Adrenal gland (tissue), 12 donors: ENCODE results near the gene ADIPOR2. TPM values are rescaled to one million over a fixed set of nuclear protein-coding genes. Genes with fewer than 3 reads are reported as not detected.

Source experiments
- DNase-seq, 7 donors: peaks; one replicate each; pipeline ENCODE4 v3.0.0-alpha.2; 2019 to 2020
- H3K27ac ChIP-seq, 5 donors: fragments of 200-600 bp; sonication (generic) in 4 of 5; 1 replicate in 3 of 5; 2 replicates in 2 of 5; pipeline versions ENCODE4 v1.5.1 to v1.8.0; 2016 to 2020; ENCODE audit warnings: mild to moderate bottlenecking in 1 of 5
- H3K27me3 ChIP-seq: fragments of 200-600 bp; 2 replicates; pipeline ENCODE4 v1.8.0; 2021
- H3K36me3 ChIP-seq, 2 donors: fragments of 200-600 bp; replicated peaks in 1 of 2; 1 replicate in 1 of 2; 2 replicates in 1 of 2; pipeline versions ENCODE4 v1.5.1 to v1.8.0; 2018 to 2022
- H3K4me1 ChIP-seq, 2 donors: fragments of 200-600 bp; replicated peaks in 1 of 2; 1 replicate in 1 of 2; 2 replicates in 1 of 2; pipeline versions ENCODE4 v1.5.1 to v1.8.0; 2018 to 2021
- H3K4me3 ChIP-seq, 4 donors: fragments of 200-600 bp; sonication (generic) in 3 of 4; one replicate each; pipeline ENCODE4 v1.5.1; 2016 to 2018
- H3K9me3 ChIP-seq, 3 donors: fragments of 200-600 bp; sonication (generic) in 1 of 3; replicated peaks in 1 of 3; 1 replicate in 2 of 3; 2 replicates in 1 of 3; pipeline versions ENCODE4 v1.5.1 to v1.8.0; 2016 to 2021
- POLR2A ChIP-seq, 2 donors: fragments of 450-650 bp; IDR thresholded peaks; one replicate each; pipeline ENCODE4 v1.6.1; 2017; ENCODE audit warnings: antibody characterized with exemption in 2 of 2, mild to moderate bottlenecking in 2 of 2, moderate library complexity in 1 of 2
- WGBS, 4 donors: extraction: QIAGEN DNeasy Blood & Tissue Kit in 2 of 4; methylation state at CpG; one replicate each; pipeline versions ENCODE4 v1.1.5 to v1.1.7; 2013 to 2017; 5-methylcytosine and 5-hydroxymethylcytosine counted together
- intact Hi-C, 2 donors: fragments of 100-400 bp; cut with DNase I; formaldehyde crosslinking; loops; one replicate each; pipeline versions ENCODE4 v1.14.1 to v1.15.0; 2022 to 2023
- polyA plus RNA-seq, 3 donors: library from polyadenylated mRNA; stranded (reverse); fragments of 200-250 nt in 2 of 3; fragments of 350-450 nt in 1 of 3; fragmentation: Illumina TruSeq in 1 of 3; extraction: RNeasy Lipid Tissue Mini Kit (QIAGEN cat#74804) in 1 of 3; gene quantifications; one replicate each; pipeline ENCODE4 v1.2.3, GENCODE V29; 2013 to 2014
- total RNA-seq, 9 donors: library from RNA; depleted of rRNA in 4 of 9; stranded (reverse); fragments of >200 nt in 4 of 9; fragments of 120-200 nt in 1 of 9; fragmentation: NEBNext Ultra II Directional in 1 of 9; extraction: Animal tissue kit (Norgen Biotek cat#: 25700) in 1 of 9; gene quantifications; one replicate each; pipeline versions ENCODE4 v1.1.0 to v1.2.4, GENCODE V29; 2013 to 2023
- TF ChIP-seq, protein P1 (sequence below), 6 experiments: fragments of 450-650 bp in 4 of 6; fragments of 200-600 bp in 2 of 6; sonication (generic) in 1 of 6; IDR thresholded peaks; 1 replicate in 5 of 6; 2 replicates in 1 of 6; pipeline versions ENCODE4 v1.5.1 to v1.8.0; 2016 to 2021; ENCODE audit warnings: antibody characterized with exemption in 6 of 6, mild to moderate bottlenecking in 2 of 6, moderate library complexity in 1 of 6
- donor health status: healthy with polysubstance abuse.
- donor health status: Bipolar disorder and iron deficiency.
- donor health status: DM: yes; HTN: yes; CAD: no.
- donor health status: DM: no; HTN: no; CAD: no.
- donor health status: DM: no; HTN: no; CAD: no.
- donor health status: DM: yes; HTN: yes; CAD: no.

The ADIPOR2 gene
- total and polyA plus RNA-seq, 12 donors, result 46.2 to 214 (median 98.6) TPM

DNA sequence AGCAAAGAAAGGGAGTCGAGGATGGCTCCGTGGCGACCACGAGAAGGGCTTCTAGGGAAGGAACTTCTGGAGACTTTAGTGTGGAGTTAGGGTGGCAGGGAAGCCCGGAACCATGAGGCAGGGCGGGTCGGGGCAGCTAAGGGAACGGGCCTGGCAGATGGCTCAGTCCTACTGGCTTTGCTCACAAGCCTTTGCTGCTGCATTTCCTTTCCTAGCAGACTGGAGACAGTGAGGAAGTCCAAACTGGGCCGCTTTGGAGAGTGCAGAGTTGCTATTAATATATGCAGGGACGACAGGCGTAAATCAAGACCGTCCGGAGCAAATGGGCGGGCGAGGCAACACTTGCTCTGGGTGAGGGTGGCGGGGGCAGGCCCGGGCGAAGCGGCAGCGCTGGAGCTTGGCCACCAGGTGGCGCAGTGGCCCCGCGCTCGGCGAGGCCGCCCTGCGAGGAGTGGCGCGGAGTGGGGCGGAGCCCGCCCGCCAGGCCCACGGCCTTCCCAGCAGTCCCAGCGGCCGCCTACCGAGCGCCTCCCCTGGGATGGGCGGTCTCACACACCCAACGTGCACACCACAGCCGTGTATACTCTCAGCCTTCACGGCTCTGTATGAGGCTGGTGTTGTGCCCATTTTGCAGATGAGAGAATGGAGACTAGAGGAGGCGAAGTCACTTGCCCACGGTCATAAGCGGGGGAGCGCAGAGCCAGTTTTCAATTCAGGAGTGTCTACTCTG, 105.1 kb downstream of the ADIPOR2 start:
- Histone ChIP-seq H3K4me1 (peaks cover 11 to 18% of the 10 kb centered on the region in 2 donors), H3K27ac (peak overlapping the region in 4 of 5 donors; percentile 70 to 84 (median 77)), H3K36me3 (no peaks in the 10 kb centered on the region), H3K9me3 (no peaks in the 10 kb centered on the region), H3K27me3 (no peaks in the 10 kb centered on the region), H3K4me3 (peak overlapping the region in 2 of 4 donors; percentile 29 to 76)
- WGBS, 4 donors, result 4 to 13% (median 6%) methylated on average over 10 to 45 of the region's 45 CpGs
- peak; percentile 93 to 96 (median 93) for DNase-seq
- TF ChIP-seq POLR2A (IDR thresholded peaks at IDR 0.05), result peak; percentile 7 to 54
- TF ChIP-seq, protein P1, sequence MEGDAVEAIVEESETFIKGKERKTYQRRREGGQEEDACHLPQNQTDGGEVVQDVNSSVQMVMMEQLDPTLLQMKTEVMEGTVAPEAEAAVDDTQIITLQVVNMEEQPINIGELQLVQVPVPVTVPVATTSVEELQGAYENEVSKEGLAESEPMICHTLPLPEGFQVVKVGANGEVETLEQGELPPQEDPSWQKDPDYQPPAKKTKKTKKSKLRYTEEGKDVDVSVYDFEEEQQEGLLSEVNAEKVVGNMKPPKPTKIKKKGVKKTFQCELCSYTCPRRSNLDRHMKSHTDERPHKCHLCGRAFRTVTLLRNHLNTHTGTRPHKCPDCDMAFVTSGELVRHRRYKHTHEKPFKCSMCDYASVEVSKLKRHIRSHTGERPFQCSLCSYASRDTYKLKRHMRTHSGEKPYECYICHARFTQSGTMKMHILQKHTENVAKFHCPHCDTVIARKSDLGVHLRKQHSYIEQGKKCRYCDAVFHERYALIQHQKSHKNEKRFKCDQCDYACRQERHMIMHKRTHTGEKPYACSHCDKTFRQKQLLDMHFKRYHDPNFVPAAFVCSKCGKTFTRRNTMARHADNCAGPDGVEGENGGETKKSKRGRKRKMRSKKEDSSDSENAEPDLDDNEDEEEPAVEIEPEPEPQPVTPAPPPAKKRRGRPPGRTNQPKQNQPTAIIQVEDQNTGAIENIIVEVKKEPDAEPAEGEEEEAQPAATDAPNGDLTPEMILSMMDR (IDR thresholded peaks at IDR 0.05), result peak; percentile 60 to 100 (median 90)
- intact Hi-C loops, result loop anchor here (2.0 to 10.0 kb wide), 5 partner anchors 143 to 789 kb away; no protein-coding TSS in a partner anchor

DNA sequence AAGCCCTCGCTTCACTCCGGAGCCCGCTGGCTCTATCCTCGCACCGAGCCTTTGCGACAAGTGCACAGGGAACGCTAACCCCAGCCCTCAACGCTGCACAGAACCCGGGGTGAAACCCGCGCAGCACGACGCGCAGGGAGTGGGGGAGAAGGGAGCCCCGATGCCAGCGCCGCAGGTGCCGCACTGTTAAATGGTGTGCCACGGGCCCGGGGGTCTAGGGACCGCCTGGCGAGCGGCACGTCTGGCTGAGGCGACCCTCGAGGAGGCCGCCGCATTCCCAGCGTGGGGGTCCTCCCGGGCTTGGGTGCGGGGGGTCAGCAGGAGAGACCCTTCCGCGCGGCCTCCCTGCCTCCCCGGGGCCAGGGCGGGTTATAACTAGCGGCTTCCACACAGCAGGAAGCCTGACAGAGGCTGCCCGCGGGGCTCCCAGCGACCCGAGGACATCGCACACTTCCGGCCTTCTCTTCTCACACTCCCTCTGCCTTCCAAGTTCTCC, 105.7 kb downstream of the ADIPOR2 start:
- no peaks in the 10 kb centered on the region for H3K9me3 ChIP-seq
- peaks cover 11 to 18% of the 10 kb centered on the region in 2 donors for H3K4me1 ChIP-seq
- peak overlapping the region in 2 of 4 donors; percentile 29 to 76 for H3K4me3 ChIP-seq
- 3 to 4% (median 3%) methylated on average over 16 to 43 of the region's 43 CpGs; no CpG with 5 or more reads in 1 of the 4 donors for WGBS, 4 donors
- peak overlapping the region in 4 of 5 donors; percentile 70 to 84 (median 77) for H3K27ac ChIP-seq
- intact Hi-C loops, result loop anchor here (2.0 to 10.0 kb wide), 5 partner anchors 142 to 788 kb away; no protein-coding TSS in a partner anchor
- DNase-seq, result peak in 3 of 7 donors; percentile 35 to 60 (median 50)
- TF ChIP-seq POLR2A (IDR thresholded peaks at IDR 0.05), result peak in 1 of 2 donors; percentile 1
- TF ChIP-seq, protein P1 (IDR thresholded peaks at IDR 0.05), result no peak
- no peaks in the 10 kb centered on the region for H3K27me3 ChIP-seq
- no peaks in the 10 kb centered on the region for H3K36me3 ChIP-seq

DNA sequence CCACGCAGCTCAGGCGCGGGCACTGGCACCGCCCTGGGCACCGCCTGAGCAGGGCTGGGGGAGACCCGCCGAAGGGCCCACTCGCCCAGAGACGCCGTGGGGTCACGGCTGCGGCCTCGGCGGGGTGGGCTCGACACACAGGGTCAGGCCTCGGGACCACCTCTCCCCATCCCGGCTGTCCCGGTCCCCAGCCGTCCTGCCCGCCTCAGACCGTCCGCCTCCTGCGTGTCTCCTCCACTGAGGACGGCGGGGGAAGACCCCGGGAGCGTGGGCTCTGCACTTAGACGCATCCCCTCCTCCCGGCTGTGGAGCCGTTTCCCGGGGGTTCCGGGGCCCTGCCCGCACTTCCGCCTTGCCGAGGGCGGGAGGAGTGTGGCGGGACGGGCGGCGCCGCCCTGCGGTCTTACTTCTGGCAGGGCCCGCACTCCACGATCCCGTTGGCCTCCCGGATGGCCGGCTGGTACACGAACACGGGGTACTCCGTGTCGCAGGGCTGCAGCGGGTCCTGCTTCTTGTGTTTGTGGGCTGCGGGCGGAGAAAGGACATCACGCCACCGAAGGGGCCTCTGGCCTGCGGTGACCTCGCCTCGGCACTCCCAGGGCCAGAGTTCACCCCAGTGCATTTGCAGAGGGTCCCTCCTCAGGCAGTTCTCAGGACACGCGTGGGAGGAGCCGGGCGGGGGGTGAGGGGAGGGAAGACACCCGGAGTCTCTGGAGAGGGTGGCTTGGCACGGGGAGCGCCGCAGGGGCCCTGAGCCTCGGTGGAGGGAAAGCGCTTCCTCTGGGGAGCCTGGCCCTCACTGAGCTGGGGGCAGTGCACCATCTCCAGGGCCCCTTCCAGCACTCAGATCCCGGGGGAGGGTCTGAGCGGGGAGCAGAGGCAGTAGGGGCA, 106.4 kb downstream of the ADIPOR2 start:
- Histone ChIP-seq H3K4me1 (peaks cover 11 to 18% of the 10 kb centered on the region in 2 donors), H3K36me3 (no peaks in the 10 kb centered on the region), H3K27me3 (no peaks in the 10 kb centered on the region), H3K9me3 (no peaks in the 10 kb centered on the region), H3K4me3 (peak overlapping the region in 2 of 4 donors; percentile 29 to 76), H3K27ac (peak overlapping the region in 4 of 5 donors; percentile 70 to 84 (median 77))
- WGBS, 4 donors, result 35 to 57% (median 44%) methylated on average over 17 to 71 of the region's 71 CpGs
- TF ChIP-seq, protein P1 (IDR thresholded peaks at IDR 0.05), result peak in 1 of 6 experiments; percentile 4
- peak in 1 of 2 donors; percentile 19 for TF ChIP-seq POLR2A (IDR thresholded peaks at IDR 0.05)
- intact Hi-C loops, result loop anchor here (2.0 to 10.0 kb wide), 5 partner anchors 142 to 788 kb away; no protein-coding TSS in a partner anchor
- peak in 5 of 7 donors; percentile 24 to 66 (median 34) for DNase-seq
